OCI-M2 (cell line): ENCODE data around the gene TENM3.
"Not testable (repeated sequence)": the region's sequence is repeated elsewhere in the genome, so short reads cannot be mapped to it uniquely, and the experiment has no call there.

Source experiments
- DNase-seq: peaks from one replicate; lab custom pipeline; 2025; ENCODE audit not compliant: unreplicated experiment; lab: John Stamatoyannopoulos, UW

Gene TENM3

GRCh38 chr4:182227611-182228010 lies 15.6 kb upstream of the TENM3 start:
- DNase-seq = no peak

GRCh38 chr4:182228991-182229577 lies 14.1 kb upstream of the TENM3 start:
- no peak for DNase-seq

- no peak for DNase-seq
Observed at GRCh38 chr4:182230256-182230655, 12.9 kb upstream of the TENM3 start.

- DNase-seq = no peak
Observed at GRCh38 chr4:182231080-182231479, 12.1 kb upstream of the TENM3 start.

GRCh38 chr4:182231496-182231895 lies 11.7 kb upstream of the TENM3 start:
- DNase-seq = no peak

GRCh38 chr4:182233310-182234090 lies 9.7 kb upstream of the TENM3 start:
- no peak for DNase-seq

- DNase-seq = no peak
Observed at GRCh38 chr4:182235021-182235795, 8.0 kb upstream of the TENM3 start.

GRCh38 chr4:182236186-182236585 lies 7.0 kb upstream of the TENM3 start:
- no peak for DNase-seq

GRCh38 chr4:182237010-182237409 lies 6.2 kb upstream of the TENM3 start:
- not testable (repeated sequence) for DNase-seq

- DNase-seq = no peak
Observed at GRCh38 chr4:182238355-182238931, 4.8 kb upstream of the TENM3 start.

GRCh38 chr4:182240161-182241130 lies 2.8 kb upstream of the TENM3 start:
- DNase-seq = no peak

- not testable (repeated sequence) for DNase-seq
Observed at GRCh38 chr4:182242260-182242659, 942 bp upstream of the TENM3 start.

GRCh38 chr4:182242787-182243186 lies 415 bp upstream of the TENM3 start:
- DNase-seq = no peak

GRCh38 chr4:182245041-182245440 lies 1.8 kb downstream of the TENM3 start:
- DNase-seq = no peak

- DNase-seq = no peak
Observed at GRCh38 chr4:182245541-182246215, 2.5 kb downstream of the TENM3 start.

GRCh38 chr4:182246401-182247205 lies 3.4 kb downstream of the TENM3 start:
- DNase-seq = no peak

- DNase-seq = no peak
Observed at GRCh38 chr4:182248295-182248694, 5.1 kb downstream of the TENM3 start.

GRCh38 chr4:182250446-182250845 lies 7.2 kb downstream of the TENM3 start:
- no peak for DNase-seq

GRCh38 chr4:182251116-182251515 lies 7.9 kb downstream of the TENM3 start:
- no peak for DNase-seq
